IPS DF 6.9 (cell line): Measurements from ENCODE around the gene YAE1.

Experiments used
- DNase-seq: peaks from one replicate; pipeline ENCODE4 v3.0.0-alpha.2; 2013; ENCODE audit warnings: low read depth, low spot score
- H3K27ac ChIP-seq: one replicate; pipeline ENCODE4 v1.5.1; 2013; ENCODE audit warnings: low read length, control low read depth
- H3K27me3 ChIP-seq: 2 replicates; pipeline ENCODE4 v1.6.1; 2013; ENCODE audit warnings: mild to moderate bottlenecking, low read length; ENCODE audit not compliant: control insufficient read depth, insufficient read depth
- H3K36me3 ChIP-seq: 2 replicates; pipeline ENCODE4 v1.6.1; 2013; ENCODE audit warnings: low read length; ENCODE audit not compliant: control insufficient read depth, insufficient read depth
- H3K4me1 ChIP-seq: 2 replicates; pipeline ENCODE4 v1.6.1; 2013; ENCODE audit warnings: low read length; ENCODE audit not compliant: control insufficient read depth, insufficient read depth
- H3K4me3 ChIP-seq: 2 replicates; pipeline ENCODE4 v1.5.1; 2013; ENCODE audit warnings: mild to moderate bottlenecking, low read length
- H3K9me3 ChIP-seq: 2 replicates; pipeline ENCODE4 v1.6.1; 2013; ENCODE audit warnings: low read length, inconsistent platforms; ENCODE audit not compliant: control insufficient read depth, insufficient read depth
- WGBS: extraction: QIAGEN DNeasy Blood & Tissue Kit; methylation state at CpG from one replicate; pipeline ENCODE4 v1.1.7; 2013; ENCODE audit warnings: mixed read lengths, missing lambda C conversion rate; ENCODE audit not compliant: insufficient read length, insufficient coverage; 5-methylcytosine and 5-hydroxymethylcytosine counted together

The YAE1 gene

GRCh38 chr7:39566023-39566921 lies at the start of gene YAE1:
TSS of gene YAE1 (plus strand) at chr7:39566404. CDS start at chr7:39566419, 15 bp downstream.
- Histone ChIP-seq H3K27me3 (no peaks in the 10 kb centered on the region), H3K4me3 (peak within 1 kb of the TSS; percentile 78), H3K27ac (no peak within 1 kb of the TSS), H3K4me1 (no peaks in the 10 kb centered on the region), H3K9me3 (no peaks in the 10 kb centered on the region), H3K36me3 (no peaks in the 10 kb centered on the region)
- DNase-seq = no peak
- no CpG with 5 or more reads among the region's 64 CpGs for WGBS

DNA sequence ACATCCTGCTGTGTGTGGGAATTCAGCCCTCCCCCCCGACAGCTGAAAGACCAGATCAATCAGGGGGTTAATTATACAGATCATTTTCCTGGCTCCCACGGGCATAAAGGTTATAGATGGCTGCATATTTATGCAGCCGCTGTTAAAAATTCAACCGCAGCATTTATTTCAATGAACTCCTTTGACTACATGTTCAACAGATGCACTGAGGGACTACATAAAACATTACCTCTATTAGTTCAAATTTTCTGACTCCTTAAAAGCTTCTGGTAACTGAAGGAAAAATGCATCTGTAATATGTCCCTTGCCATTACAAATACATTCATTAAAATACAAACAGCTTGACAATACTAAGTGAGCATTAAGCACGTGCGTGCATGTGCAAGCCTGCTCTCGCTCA lies 49.7 kb upstream of the YAE1 start:
- H3K9me3 ChIP-seq = no peaks in the 10 kb centered on the region
- no peaks in the 10 kb centered on the region for H3K4me1 ChIP-seq
- H3K4me3 ChIP-seq = no peak overlapping the region
- WGBS = no CpG with 5 or more reads among the region's 7 CpGs
- DNase-seq = no peak
- H3K27ac ChIP-seq = no peak overlapping the region
- no peaks in the 10 kb centered on the region for H3K27me3 ChIP-seq
- no peaks in the 10 kb centered on the region for H3K36me3 ChIP-seq

DNA sequence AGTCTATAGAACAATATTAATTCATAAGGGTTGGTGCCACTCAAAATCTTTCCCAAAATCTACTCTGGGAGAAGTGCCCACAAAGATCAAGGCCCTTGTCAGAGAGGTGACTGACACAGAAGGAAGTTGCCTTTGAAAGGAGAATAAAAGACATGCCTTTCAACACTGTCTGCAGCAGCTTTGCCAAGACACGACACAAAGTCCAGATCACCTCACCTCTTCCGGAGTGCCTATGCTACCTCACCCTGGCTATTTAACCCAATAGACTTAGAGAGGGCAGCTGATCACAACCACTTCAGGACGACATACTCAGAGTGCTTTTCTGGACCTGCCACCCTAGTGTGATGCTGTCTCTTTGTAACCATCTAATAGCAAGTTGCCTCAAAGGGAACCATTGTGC lies 49.0 kb upstream of the YAE1 start:
- H3K36me3 ChIP-seq = no peaks in the 10 kb centered on the region
- no peaks in the 10 kb centered on the region for H3K4me1 ChIP-seq
- H3K4me3 ChIP-seq = no peak overlapping the region
- no peaks in the 10 kb centered on the region for H3K27me3 ChIP-seq
- no peaks in the 10 kb centered on the region for H3K9me3 ChIP-seq
- DNase-seq = no peak
- WGBS = no CpG with 5 or more reads among the region's 3 CpGs
- no peak overlapping the region for H3K27ac ChIP-seq

DNA sequence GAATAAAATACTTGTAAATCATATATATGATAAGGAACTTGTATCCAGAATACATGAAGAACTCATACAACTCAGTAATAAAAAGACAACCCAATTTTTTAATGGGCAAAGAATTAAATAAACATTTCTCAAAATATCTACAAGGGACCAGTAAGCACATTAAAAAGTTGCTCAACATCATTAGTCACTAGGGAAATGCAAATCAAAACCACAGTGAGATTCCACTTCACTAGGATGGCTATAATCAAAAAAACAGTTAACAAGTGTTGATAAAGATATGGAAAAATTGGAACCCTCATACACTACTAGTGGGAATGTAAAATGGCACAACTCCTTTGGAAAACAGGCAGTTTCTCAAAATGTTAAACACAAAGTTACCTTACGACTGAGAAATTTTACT lies 40.3 kb upstream of the YAE1 start:
- Histone ChIP-seq H3K27me3 (no peaks in the 10 kb centered on the region), H3K4me3 (no peak overlapping the region), H3K4me1 (peaks cover 2% of the 10 kb centered on the region; the same call in 1 of the 2 replicates), H3K36me3 (no peaks in the 10 kb centered on the region), H3K9me3 (no peaks in the 10 kb centered on the region), H3K27ac (no peak overlapping the region)
- no peak for DNase-seq
- WGBS = no CpG with 5 or more reads among the region's 1 CpG

GRCh38 chr7:39526666-39527065 lies 39.5 kb upstream of the YAE1 start:
- no peaks in the 10 kb centered on the region for H3K9me3 ChIP-seq
- peaks cover 2% of the 10 kb centered on the region; the same call in 1 of the 2 replicates for H3K4me1 ChIP-seq
- no peak overlapping the region for H3K4me3 ChIP-seq
- H3K27me3 ChIP-seq = no peaks in the 10 kb centered on the region
- no peak for DNase-seq
- no peak overlapping the region for H3K27ac ChIP-seq
- no peaks in the 10 kb centered on the region for H3K36me3 ChIP-seq

DNA sequence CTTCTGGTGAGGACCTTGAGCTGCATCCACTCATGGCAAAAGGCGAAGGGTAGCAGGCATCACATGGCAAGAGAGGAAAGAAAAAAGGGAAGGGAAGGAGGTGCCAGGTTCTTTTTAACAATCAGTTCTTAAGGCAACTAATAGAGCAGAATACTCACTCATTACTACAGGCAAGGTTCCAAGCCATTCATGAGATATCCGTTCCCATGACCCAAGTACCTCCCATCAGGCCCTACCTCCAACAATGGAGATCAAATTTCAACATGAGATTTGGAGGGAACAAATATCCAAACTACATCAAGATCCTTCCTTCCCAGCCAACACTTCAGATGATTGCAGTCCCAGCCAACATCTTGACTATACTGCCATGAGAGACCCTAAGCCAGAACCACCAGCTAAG lies 38.9 kb upstream of the YAE1 start:
- no peak for DNase-seq
- WGBS = no CpG with 5 or more reads among the region's 2 CpGs

DNA sequence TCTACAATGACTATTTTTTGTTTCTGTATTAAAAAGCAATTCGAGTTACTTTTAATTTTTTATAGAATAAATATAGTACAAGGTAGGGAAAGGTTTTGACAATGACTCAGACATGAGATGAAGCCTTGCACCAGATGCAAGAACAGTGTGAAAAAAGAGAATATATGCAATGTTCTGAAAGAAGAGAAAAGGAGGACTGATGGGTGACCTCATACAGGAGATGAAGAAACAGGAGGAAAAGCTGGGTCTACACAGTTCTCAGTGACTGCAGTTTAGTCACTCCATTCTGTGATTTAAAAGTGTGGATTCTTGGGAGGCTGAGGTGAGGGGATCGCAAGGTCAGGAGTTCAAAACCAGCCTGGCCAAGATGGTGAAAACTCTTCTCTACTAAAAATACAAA lies 38.3 kb upstream of the YAE1 start:
- WGBS = no CpG with 5 or more reads among the region's 2 CpGs
- no peak overlapping the region for H3K4me3 ChIP-seq
- peaks cover 2% of the 10 kb centered on the region; the same call in 1 of the 2 replicates for H3K4me1 ChIP-seq
- H3K27me3 ChIP-seq = no peaks in the 10 kb centered on the region
- no peak overlapping the region for H3K27ac ChIP-seq
- DNase-seq = no peak
- H3K36me3 ChIP-seq = no peaks in the 10 kb centered on the region
- H3K9me3 ChIP-seq = no peaks in the 10 kb centered on the region

More for the DNA sequence above, 38.9 kb upstream of the YAE1 start:
- Histone ChIP-seq H3K27ac (no peak overlapping the region), H3K27me3 (no peaks in the 10 kb centered on the region), H3K9me3 (no peaks in the 10 kb centered on the region), H3K4me1 (peaks cover 2% of the 10 kb centered on the region; the same call in 1 of the 2 replicates), H3K36me3 (no peaks in the 10 kb centered on the region), H3K4me3 (no peak overlapping the region)

DNA sequence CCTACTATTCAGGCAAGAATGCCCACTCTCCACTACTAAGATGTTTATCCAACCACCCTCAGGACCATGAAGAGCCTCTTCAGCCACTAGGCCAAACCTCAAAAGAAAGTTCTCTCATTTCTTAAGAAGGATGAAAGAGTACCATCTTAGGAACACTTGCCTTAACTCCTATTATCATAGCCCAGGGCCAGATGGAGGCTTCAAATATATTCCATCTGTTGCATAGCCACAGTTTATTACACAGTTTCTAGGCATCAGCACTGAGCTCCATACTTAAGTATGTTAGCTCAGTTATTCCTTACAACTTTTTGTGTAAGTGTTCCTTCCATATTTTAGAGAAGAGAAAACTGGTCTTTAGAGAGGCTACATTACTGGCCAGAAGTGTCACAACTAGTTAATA lies 37.4 kb upstream of the YAE1 start:
- Histone ChIP-seq H3K4me3 (no peak overlapping the region), H3K27ac (no peak overlapping the region), H3K36me3 (no peaks in the 10 kb centered on the region), H3K27me3 (no peaks in the 10 kb centered on the region), H3K9me3 (no peaks in the 10 kb centered on the region), H3K4me1 (peaks cover 2% of the 10 kb centered on the region; the same call in 1 of the 2 replicates)
- DNase-seq = no peak

GRCh38 chr7:39529582-39529981 lies 36.6 kb upstream of the YAE1 start:
- Histone ChIP-seq H3K9me3 (no peaks in the 10 kb centered on the region), H3K27me3 (no peaks in the 10 kb centered on the region), H3K4me1 (peaks cover 2% of the 10 kb centered on the region; the same call in 1 of the 2 replicates), H3K36me3 (no peaks in the 10 kb centered on the region), H3K4me3 (no peak overlapping the region), H3K27ac (no peak overlapping the region)
- WGBS = no CpG with 5 or more reads among the region's 3 CpGs
- no peak for DNase-seq

DNA sequence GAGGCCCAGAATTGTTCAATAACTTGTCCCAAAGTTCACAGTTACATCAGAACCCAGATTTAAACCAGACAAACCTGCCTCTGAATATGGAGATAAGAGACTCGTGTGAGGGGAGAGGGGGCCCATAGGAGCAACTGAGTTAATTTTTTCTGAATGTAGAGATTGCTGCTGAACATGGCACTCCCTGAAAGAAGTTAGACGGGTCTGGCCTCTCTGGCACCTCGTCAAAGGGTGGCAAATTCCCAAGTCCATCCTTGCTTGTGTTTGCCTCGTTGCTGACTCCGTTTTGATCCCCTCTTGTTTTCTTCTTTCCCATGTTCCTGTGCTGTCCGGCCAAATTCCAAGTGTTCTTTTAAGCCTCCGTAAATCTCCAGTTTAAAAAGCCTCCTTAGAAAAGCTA lies 35.2 kb upstream of the YAE1 start:
- no peak overlapping the region for H3K27ac ChIP-seq
- H3K4me1 ChIP-seq = peaks cover 2% of the 10 kb centered on the region; the same call in 1 of the 2 replicates
- no peaks in the 10 kb centered on the region for H3K9me3 ChIP-seq
- no CpG with 5 or more reads among the region's 7 CpGs for WGBS
- H3K27me3 ChIP-seq = no peaks in the 10 kb centered on the region
- DNase-seq = no peak
- H3K36me3 ChIP-seq = no peaks in the 10 kb centered on the region
- no peak overlapping the region for H3K4me3 ChIP-seq

- H3K4me3 ChIP-seq = no peak overlapping the region
- H3K9me3 ChIP-seq = no peaks in the 10 kb centered on the region
- no peaks in the 10 kb centered on the region for H3K36me3 ChIP-seq
- peaks cover 2% of the 10 kb centered on the region; the same call in 1 of the 2 replicates for H3K4me1 ChIP-seq
- WGBS = no CpG with 5 or more reads among the region's 5 CpGs
- no peak overlapping the region for H3K27ac ChIP-seq
- no peaks in the 10 kb centered on the region for H3K27me3 ChIP-seq
- DNase-seq = no peak
Measured at GRCh38 chr7:39531818-39532217, 34.4 kb upstream of the YAE1 start.
